KMS-11 (cell line): ENCODE results near the gene UBE2B.
"Not testable (repeated sequence)": the region's sequence is repeated elsewhere in the genome, so short reads cannot be mapped to it uniquely, and the experiment has no call there.

Experiments
- H2AFZ ChIP-seq: fragments of 200-600 bp; sonication (generic); 2 replicates; pipeline ENCODE4 v1.6.1; 2016; ENCODE audit warnings: antibody characterized with exemption, mixed run types, low read depth
- H3K27ac ChIP-seq: fragments of 200-600 bp; sonication (generic); 2 replicates; pipeline ENCODE4 v1.6.1; 2016; ENCODE audit warnings: mild to moderate bottlenecking, mixed run types
- H3K27me3 ChIP-seq: fragments of 200-600 bp; sonication (generic); 2 replicates; pipeline ENCODE4 v1.6.1; 2017; ENCODE audit warnings: mild to moderate bottlenecking, low read depth, mixed run types, moderate library complexity; ENCODE audit not compliant: insufficient read depth
- H3K36me3 ChIP-seq: fragments of 200-600 bp; sonication (generic); 2 replicates; pipeline ENCODE4 v1.6.1; 2017; ENCODE audit warnings: mild to moderate bottlenecking, mixed run types; ENCODE audit not compliant: insufficient read depth
- H3K4me1 ChIP-seq: fragments of 200-600 bp; sonication (generic); 2 replicates; pipeline ENCODE4 v1.6.1; 2016; ENCODE audit warnings: mild to moderate bottlenecking, low read depth, mixed run types; ENCODE audit not compliant: poor library complexity, severe bottlenecking
- H3K4me2 ChIP-seq: fragments of 200-600 bp; sonication (generic); 2 replicates; pipeline ENCODE4 v1.7.0; 2016; ENCODE audit warnings: mild to moderate bottlenecking, mixed run types
- H3K4me3 ChIP-seq: fragments of 200-600 bp; sonication (generic); IDR thresholded peaks from 2 replicates; pipeline ENCODE4 v1.6.1; 2017; ENCODE audit warnings: low read depth, low read length, mixed read lengths; ENCODE audit not compliant: insufficient read depth
- H3K79me2 ChIP-seq: fragments of 200-600 bp; sonication (generic); 2 replicates; pipeline ENCODE4 v1.6.1; 2016; ENCODE audit warnings: low read depth, mixed run types; ENCODE audit not compliant: insufficient read depth
- H3K9ac ChIP-seq: fragments of 200-600 bp; sonication (generic); 2 replicates; pipeline ENCODE4 v1.6.1; 2016; ENCODE audit warnings: mild to moderate bottlenecking, mixed run types
- H4K20me1 ChIP-seq: fragments of 200-600 bp; sonication (generic); 2 replicates; pipeline ENCODE4 v1.6.1; 2016; ENCODE audit warnings: mild to moderate bottlenecking, mixed run types; ENCODE audit not compliant: insufficient read depth
- TF ChIP-seq, protein P1 (sequence below): fragments of 200-600 bp; sonication (generic); conservative IDR thresholded peaks from 2 replicates; pipeline ENCODE4 v1.6.1; 2017; ENCODE audit warnings: low read depth, mild to moderate bottlenecking, antibody characterized with exemption, low read length, moderate library complexity, mixed read lengths

Gene UBE2B

GRCh38 chr5:134370311-134370870, 978 bp upstream of the UBE2B start:
- Histone ChIP-seq H3K27ac (peak overlapping the region; percentile 83), H3K4me1 (peaks cover 37% of the 10 kb centered on the region), H2AFZ (peak overlapping the region; percentile 82; the same call in 1 of the 2 replicates), H3K9ac (peak overlapping the region; percentile 98; the same call in 1 of the 2 replicates), H3K79me2 (peaks cover 41% of the 10 kb centered on the region), H4K20me1 (no peaks in the 10 kb centered on the region; the same call in 1 of the 2 replicates), H3K4me2 (peak overlapping the region; percentile 74), H3K36me3 (peaks cover 5% of the 10 kb centered on the region), H3K4me3 (no peak overlapping the region), H3K27me3 (no peaks in the 10 kb centered on the region)
- TF ChIP-seq, protein P1, sequence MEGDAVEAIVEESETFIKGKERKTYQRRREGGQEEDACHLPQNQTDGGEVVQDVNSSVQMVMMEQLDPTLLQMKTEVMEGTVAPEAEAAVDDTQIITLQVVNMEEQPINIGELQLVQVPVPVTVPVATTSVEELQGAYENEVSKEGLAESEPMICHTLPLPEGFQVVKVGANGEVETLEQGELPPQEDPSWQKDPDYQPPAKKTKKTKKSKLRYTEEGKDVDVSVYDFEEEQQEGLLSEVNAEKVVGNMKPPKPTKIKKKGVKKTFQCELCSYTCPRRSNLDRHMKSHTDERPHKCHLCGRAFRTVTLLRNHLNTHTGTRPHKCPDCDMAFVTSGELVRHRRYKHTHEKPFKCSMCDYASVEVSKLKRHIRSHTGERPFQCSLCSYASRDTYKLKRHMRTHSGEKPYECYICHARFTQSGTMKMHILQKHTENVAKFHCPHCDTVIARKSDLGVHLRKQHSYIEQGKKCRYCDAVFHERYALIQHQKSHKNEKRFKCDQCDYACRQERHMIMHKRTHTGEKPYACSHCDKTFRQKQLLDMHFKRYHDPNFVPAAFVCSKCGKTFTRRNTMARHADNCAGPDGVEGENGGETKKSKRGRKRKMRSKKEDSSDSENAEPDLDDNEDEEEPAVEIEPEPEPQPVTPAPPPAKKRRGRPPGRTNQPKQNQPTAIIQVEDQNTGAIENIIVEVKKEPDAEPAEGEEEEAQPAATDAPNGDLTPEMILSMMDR = no peak

GRCh38 chr5:134371834-134372340, 518 bp downstream of the UBE2B start:
- Histone ChIP-seq H3K9ac (peak overlapping the region; percentile 98), H3K27me3 (no peaks in the 10 kb centered on the region), H3K27ac (peak overlapping the region; percentile 83), H3K79me2 (peaks cover 52% of the 10 kb centered on the region), H2AFZ (peak overlapping the region; percentile 82), H4K20me1 (no peaks in the 10 kb centered on the region; the same call in 1 of the 2 replicates), H3K4me1 (peaks cover 30% of the 10 kb centered on the region), H3K4me2 (peak overlapping the region; percentile 85), H3K36me3 (peaks cover 5% of the 10 kb centered on the region), H3K4me3 (no peak overlapping the region)
- TF ChIP-seq, protein P1 = no peak

DNA sequence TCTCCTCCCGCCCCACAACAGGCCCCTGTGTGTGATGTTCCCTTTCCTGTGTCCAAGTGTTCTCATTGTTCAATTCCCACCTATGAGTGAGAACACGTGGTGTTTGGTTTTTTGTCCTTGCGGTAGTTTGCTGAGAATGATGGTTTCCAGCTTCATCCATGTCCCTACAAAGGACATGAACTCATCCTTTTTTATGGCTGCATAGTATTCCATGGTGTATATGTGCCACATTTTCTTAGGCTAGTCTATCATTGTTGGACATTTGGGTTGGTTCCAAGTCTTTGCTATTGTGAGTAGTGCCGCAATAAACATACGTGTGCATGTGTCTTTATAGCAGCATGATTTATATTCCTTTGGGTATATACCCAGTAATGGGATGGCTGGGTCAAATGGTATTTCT, 2.3 kb downstream of the UBE2B start:
- Histone ChIP-seq H3K79me2 (peaks cover 57% of the 10 kb centered on the region), H3K4me1 (peaks cover 24% of the 10 kb centered on the region)
- H3K27me3 ChIP-seq, H3K4me3 ChIP-seq, H3K36me3 ChIP-seq, H2AFZ ChIP-seq, H3K27ac ChIP-seq, H3K4me2 ChIP-seq, H3K9ac ChIP-seq, H4K20me1 ChIP-seq: not testable (repeated sequence)

- peaks cover 5% of the 10 kb centered on the region for H3K36me3 ChIP-seq
- H3K4me3 ChIP-seq = no peak overlapping the region
- no peak overlapping the region for H3K4me2 ChIP-seq
- no peak overlapping the region for H3K27ac ChIP-seq
- H3K79me2 ChIP-seq = peaks cover 57% of the 10 kb centered on the region
- no peaks in the 10 kb centered on the region; the same call in 1 of the 2 replicates for H4K20me1 ChIP-seq
- H3K4me1 ChIP-seq = peaks cover 24% of the 10 kb centered on the region
- TF ChIP-seq, protein P1 = no peak
- no peaks in the 10 kb centered on the region for H3K27me3 ChIP-seq
- no peak overlapping the region for H2AFZ ChIP-seq
- no peak overlapping the region for H3K9ac ChIP-seq
Measured at GRCh38 chr5:134374232-134374631, 2.9 kb downstream of the UBE2B start.

- Histone ChIP-seq H3K27me3 (no peaks in the 10 kb centered on the region), H3K4me3 (no peak overlapping the region), H3K36me3 (peaks cover 7% of the 10 kb centered on the region; the same call in 1 of the 2 replicates), H3K27ac (no peak overlapping the region), H3K9ac (no peak overlapping the region), H3K79me2 (peaks cover 22% of the 10 kb centered on the region; the same call in 1 of the 2 replicates), H2AFZ (no peak overlapping the region), H3K4me1 (no peaks in the 10 kb centered on the region), H3K4me2 (no peak overlapping the region), H4K20me1 (no peaks in the 10 kb centered on the region)
- TF ChIP-seq, protein P1 = no peak
Measured at GRCh38 chr5:134380346-134380745, 9.0 kb downstream of the UBE2B start.

- not testable (repeated sequence) for H3K79me2 ChIP-seq, H2AFZ ChIP-seq, H3K4me3 ChIP-seq, H4K20me1 ChIP-seq, H3K36me3 ChIP-seq, H3K4me2 ChIP-seq, H3K4me1 ChIP-seq, H3K27me3 ChIP-seq, H3K9ac ChIP-seq, H3K27ac ChIP-seq
Measured at GRCh38 chr5:134382204-134382603, 10.8 kb downstream of the UBE2B start.
